Spleen (tissue), 7 donors: ENCODE measurements around the gene IRF2.

Experiments
- CTCF ChIP-seq, 11 experiments: fragments of 200-600 bp in 7 of 11; fragments of 450-650 bp in 4 of 11; sonication (generic) in 4 of 11; IDR thresholded peaks in 8 of 11; conservative IDR thresholded peaks in 3 of 11; 1 replicate in 7 of 11; 2 replicates in 4 of 11; pipeline versions ENCODE4 v1.4.0 to v1.8.0; 2016 to 2021; ENCODE audit warnings: antibody characterized with exemption in 11 of 11, inconsistent platforms in 4 of 11, mild to moderate bottlenecking in 1 of 11
- POLR2A ChIP-seq, 3 donors: fragments of 450-650 bp; IDR thresholded peaks; one replicate each; pipeline ENCODE4 v1.5.1; 2017; ENCODE audit warnings: antibody characterized with exemption in 3 of 3, mild to moderate bottlenecking in 1 of 3
- donor health status: DM: no; HTN: no; CAD: no; lungs with moderate emphysema.
- donor health status: DM: no; HTN: no; CAD: no.
- donor health status: DM: no; HTN: no; CAD: no.

DNA sequence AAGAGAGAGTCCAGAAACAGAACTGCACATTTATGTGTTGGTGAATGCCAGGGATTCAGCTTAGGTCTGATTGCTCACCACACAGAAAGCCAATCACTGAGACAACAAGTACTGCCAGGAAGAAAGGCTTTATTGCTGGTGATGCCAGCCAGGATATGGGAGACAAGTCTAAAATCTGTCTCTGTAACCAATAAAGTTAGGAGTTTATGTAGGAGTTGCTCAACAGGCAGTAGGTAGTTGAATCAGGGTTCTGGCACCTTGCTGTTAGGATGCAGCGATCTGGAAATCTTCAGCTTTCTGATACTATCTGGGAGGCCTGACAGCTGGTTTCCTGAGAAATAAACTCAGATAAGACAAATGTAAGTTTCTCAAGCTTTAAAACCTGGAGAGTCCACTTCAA, 136.4 kb downstream of the IRF2 start:
- TF ChIP-seq POLR2A (IDR thresholded peaks at IDR 0.05) (no peak), CTCF (IDR thresholded peaks at IDR 0.05 in 8 of 11, conservative IDR thresholded peaks at IDR 0.05 in 3 of 11) (no peak)
